GM13976 (cell line): ENCODE results near the gene UNC119.

Source experiments
- DNase-seq: peaks from one replicate; pipeline ENCODE4 v3.0.0; 2012; ENCODE audit warnings: low spot score
- CTCF ChIP-seq: IDR thresholded peaks from 2 replicates; pipeline ENCODE4 v1.5.1; 2012; ENCODE audit warnings: borderline replicate concordance, mild to moderate bottlenecking; ENCODE audit not compliant: insufficient read depth; ENCODE audit errors: extremely low read depth, missing control alignments, control extremely low read depth
- in situ Hi-C: fragments of 300-500 bp; cut with MboI; formaldehyde crosslinking; loops from one replicate; pipeline ENCODE4 v1.12.0; 2022; ENCODE audit warnings: low sequenced_read_pairs, mixed read lengths, inconsistent platforms; ENCODE audit not compliant: unreplicated experiment

The UNC119 gene

GRCh38 chr17:28508211-28508724 is 44.2 kb downstream of the UNC119 start:
- in situ Hi-C loops = no loop called here
- TF ChIP-seq CTCF = no peak
- no peak for DNase-seq

- no peak for TF ChIP-seq CTCF
- in situ Hi-C loops = no loop called here
- no peak for DNase-seq
Observed at GRCh38 chr17:28507567-28508203, 44.7 kb downstream of the UNC119 start.

- no peak for TF ChIP-seq CTCF
- DNase-seq = no peak
- in situ Hi-C loops = no loop called here
Observed at GRCh38 chr17:28506763-28507487, 45.5 kb downstream of the UNC119 start.

GRCh38 chr17:28505986-28506665 is 46.3 kb downstream of the UNC119 start, which contains the start of gene FOXN1:
TSS of gene FOXN1 (plus strand) at chr17:28506348. CDS start at chr17:28523970, 17,622 bp downstream.
- in situ Hi-C loops = no loop called here
- DNase-seq = no peak
- no peak for TF ChIP-seq CTCF

- in situ Hi-C loops = no loop called here
- no peak for TF ChIP-seq CTCF
- DNase-seq = no peak
Observed at GRCh38 chr17:28503420-28503819, 49.0 kb downstream of the UNC119 start.

- no peak for TF ChIP-seq CTCF
- no peak for DNase-seq
- in situ Hi-C loops = no loop called here
Observed at GRCh38 chr17:28501421-28502284, 50.8 kb downstream of the UNC119 start.
